CD14-positive monocyte (primary cell): ENCODE measurements around the gene IL6. TPM values are rescaled to one million over a fixed set of nuclear protein-coding genes. Genes with fewer than 3 reads are reported as not detected.

ENCODE experiments used
- DNase-seq, 3 donors: peaks; one replicate each; pipeline ENCODE4 v3.0.0-alpha.2; 2011 to 2022
- H2AFZ ChIP-seq: 2 replicates; pipeline ENCODE4 v1.6.0; 2012; ENCODE audit warnings: mild to moderate bottlenecking, low read depth, low read length, inconsistent platforms; ENCODE audit not compliant: insufficient read depth, poor library complexity, severe bottlenecking
- H3K27ac ChIP-seq, 2 donors: 1 replicate in 1 of 2; 2 replicates in 1 of 2; pipeline ENCODE4 v1.5.1; 2012 to 2013; ENCODE audit warnings: low read length in 2 of 2, control low read depth in 1 of 2, inconsistent platforms in 1 of 2, low read depth in 1 of 2, mild to moderate bottlenecking in 1 of 2
- H3K27me3 ChIP-seq, 2 donors: one replicate each; pipeline versions ENCODE4 v1.6.0 to v1.6.1; 2011 to 2013; ENCODE audit warnings: low read length in 2 of 2; ENCODE audit not compliant: control insufficient read depth in 2 of 2, insufficient read depth in 2 of 2
- H3K36me3 ChIP-seq, 2 donors: replicated peaks in 1 of 2; 1 replicate in 1 of 2; 2 replicates in 1 of 2; pipeline versions ENCODE4 v1.5.1 to v1.6.1; 2012 to 2013; ENCODE audit warnings: low read length in 2 of 2, control low read depth in 1 of 2, inconsistent platforms in 1 of 2, mild to moderate bottlenecking in 1 of 2; ENCODE audit not compliant: insufficient read depth in 2 of 2, control insufficient read depth in 1 of 2
- H3K4me1 ChIP-seq, 2 donors: 1 replicate in 1 of 2; 2 replicates in 1 of 2; pipeline versions ENCODE4 v1.5.1 to v1.6.1; 2012 to 2013; ENCODE audit warnings: low read length in 2 of 2, control low read depth in 1 of 2, inconsistent platforms in 1 of 2, mild to moderate bottlenecking in 1 of 2, moderate library complexity in 1 of 2; ENCODE audit not compliant: insufficient read depth in 2 of 2, control insufficient read depth in 1 of 2
- H3K4me2 ChIP-seq: replicated peaks from 2 replicates; pipeline ENCODE3; 2012; ENCODE audit warnings: low read length, moderate library complexity, mild to moderate bottlenecking; ENCODE audit not compliant: poor library complexity, severe bottlenecking; ENCODE audit errors: extremely low read depth
- H3K4me3 ChIP-seq, 3 experiments: fragments of 200-600 bp in 1 of 3; sonication (generic) in 1 of 3; replicated peaks in 1 of 3; 1 replicate in 2 of 3; 2 replicates in 1 of 3; pipeline ENCODE4 v1.5.1; 2011 to 2013; ENCODE audit warnings: low read length in 3 of 3, mild to moderate bottlenecking in 3 of 3, control low read depth in 2 of 3, low read depth in 2 of 3, inconsistent platforms in 1 of 3, moderate library complexity in 1 of 3
- H3K79me2 ChIP-seq: 2 replicates; pipeline ENCODE4 v1.6.0; 2012; ENCODE audit warnings: mild to moderate bottlenecking, control low read depth, inconsistent platforms, low read length, moderate library complexity; ENCODE audit not compliant: insufficient read depth
- H3K9ac ChIP-seq: 2 replicates; pipeline ENCODE4 v1.6.0; 2017; ENCODE audit warnings: low read length, mild to moderate bottlenecking; ENCODE audit not compliant: insufficient read depth, poor library complexity, severe bottlenecking
- H3K9me3 ChIP-seq, 2 donors: replicated peaks in 1 of 2; 1 replicate in 1 of 2; 2 replicates in 1 of 2; pipeline versions ENCODE4 v1.5.1 to v1.6.1; 2012 to 2013; ENCODE audit warnings: low read length in 2 of 2, control low read depth in 1 of 2; ENCODE audit not compliant: control insufficient read depth in 1 of 2, insufficient read depth in 1 of 2
- H4K20me1 ChIP-seq: 2 replicates; pipeline ENCODE4 v1.6.0; 2012; ENCODE audit warnings: mild to moderate bottlenecking, low read length, control low read depth, moderate library complexity; ENCODE audit not compliant: insufficient read depth
- H3K27ac Mint-ChIP-seq, 7 donors: one replicate each; pipeline ENCODE4 v1.8.0; 2020; ENCODE audit warnings: mild to moderate bottlenecking in 7 of 7, mixed read lengths in 7 of 7, moderate library complexity in 6 of 7, inconsistent platforms in 2 of 7
- H3K27me3 Mint-ChIP-seq, 3 donors: one replicate each; pipeline ENCODE4 v1.8.0; 2021 to 2022; ENCODE audit warnings: low read depth in 3 of 3, mild to moderate bottlenecking in 3 of 3, mixed read lengths in 3 of 3, moderate library complexity in 3 of 3, inconsistent platforms in 1 of 3
- H3K36me3 Mint-ChIP-seq, 2 donors: one replicate each; pipeline ENCODE4 v1.8.0; 2020; ENCODE audit warnings: mixed read lengths in 2 of 2, inconsistent platforms in 1 of 2, mild to moderate bottlenecking in 1 of 2
- H3K4me1 Mint-ChIP-seq: one replicate; pipeline ENCODE4 v1.8.0; 2020; ENCODE audit warnings: mild to moderate bottlenecking, mixed read lengths
- H3K4me3 Mint-ChIP-seq, 2 donors: one replicate each; pipeline ENCODE4 v1.8.0; 2020; ENCODE audit warnings: mild to moderate bottlenecking in 2 of 2, mixed read lengths in 2 of 2, moderate library complexity in 1 of 2
- H3K9me3 Mint-ChIP-seq, 7 donors: one replicate each; pipeline ENCODE4 v1.8.0; 2020 to 2022; ENCODE audit warnings: mixed read lengths in 7 of 7, mild to moderate bottlenecking in 6 of 7, moderate library complexity in 6 of 7, inconsistent platforms in 2 of 7
- CTCF ChIP-seq: fragments of 200-600 bp; IDR thresholded peaks from one replicate; pipeline ENCODE4 v1.8.0; 2022; ENCODE audit warnings: antibody characterized with exemption, mild to moderate bottlenecking
- WGBS: methylation state at CpG from one replicate; pipeline ENCODE4 v1.1.5; 2013; ENCODE audit warnings: missing lambda C conversion rate; ENCODE audit not compliant: insufficient coverage; 5-methylcytosine and 5-hydroxymethylcytosine counted together
- intact Hi-C, 2 donors: fragments of 100-400 bp; cut with micrococcal nuclease; formaldehyde crosslinking; loops; one replicate each; pipeline versions ENCODE4 v1.15.0 to v1.15.1; 2023
- polyA plus RNA-seq, 3 donors: library from polyadenylated mRNA; depleted of rRNA in 1 of 3; unstranded in 2 of 3; stranded (reverse) in 1 of 3; fragments of 300-500 nt in 2 of 3; fragments of >200 nt in 1 of 3; fragmentation: Illumina TruSeq in 2 of 3; gene quantifications; 1 replicate in 2 of 3; 2 replicates in 1 of 3; pipeline ENCODE4 v1.2.3, GENCODE V29; 2012 to 2021

The IL6 gene
- polyA plus RNA-seq, 3 donors, result 0.28 to 3.5 (median 1.6) TPM

- Mint-ChIP-seq H3K4me1 (peaks cover 45% of the 10 kb centered on the region), H3K27me3 (peaks cover 0 to 4% (median 0%) of the 10 kb centered on the region in 3 donors), H3K36me3 (peaks cover 0 to 2% of the 10 kb centered on the region in 2 donors), H3K4me3 (peak overlapping the region in 1 of 2 donors; percentile 28), H3K27ac (peak overlapping the region in 5 of 7 donors; percentile 7 to 71 (median 64)), H3K9me3 (peaks cover 0 to 2% (median 0%) of the 10 kb centered on the region in 7 donors)
- Histone ChIP-seq H3K4me3 (peak overlapping the region in 1 of 3 experiments; percentile 33), H3K4me2 (peak overlapping the region; percentile 34), H3K79me2 (no peaks in the 10 kb centered on the region), H3K27me3 (no peaks in the 10 kb centered on the region), H3K4me1 (peaks cover 45 to 52% of the 10 kb centered on the region in 2 donors), H3K9ac (no peak overlapping the region), H3K27ac (no peak overlapping the region), H2AFZ (no peak overlapping the region), H3K36me3 (no peaks in the 10 kb centered on the region), H4K20me1 (no peaks in the 10 kb centered on the region), H3K9me3 (no peaks in the 10 kb centered on the region)
- no peak for TF ChIP-seq CTCF
- peak in 2 of 3 donors; percentile 18 to 25 for DNase-seq
- 20% methylated on average over 1 of the region's 6 CpGs for WGBS
- intact Hi-C loops, result loop anchor here in 1 of 2 donors (10.0 kb wide), 1 partner anchor 113 kb away; no protein-coding TSS in a partner anchor
Measured at GRCh38 chr7:22677680-22678079, 49.3 kb upstream of the IL6 start.

GRCh38 chr7:22680482-22680911, 46.5 kb upstream of the IL6 start:
- H3K4me1 ChIP-seq, result peaks cover 37 to 46% of the 10 kb centered on the region in 2 donors
- Mint-ChIP-seq H3K9me3 (peaks cover 0 to 2% (median 0%) of the 10 kb centered on the region in 7 donors), H3K27ac (peak overlapping the region in 2 of 7 donors; percentile 19 to 28), H3K36me3 (peaks cover 0 to 2% of the 10 kb centered on the region in 2 donors), H3K27me3 (peaks cover 3 to 8% (median 4%) of the 10 kb centered on the region in 3 donors), H3K4me1 (peaks cover 43% of the 10 kb centered on the region), H3K4me3 (no peak overlapping the region)
- 97% methylated on average over 4 of the region's 5 CpGs for WGBS
- no peak overlapping the region for H2AFZ ChIP-seq
- H3K4me2 ChIP-seq, result no peak overlapping the region
- TF ChIP-seq CTCF, result no peak
- no peaks in the 10 kb centered on the region for H3K27me3 ChIP-seq
- intact Hi-C loops, result no loop called here
- H3K36me3 ChIP-seq, result no peaks in the 10 kb centered on the region
- H3K4me3 ChIP-seq, result no peak overlapping the region
- H3K27ac ChIP-seq, result no peak overlapping the region
- no peaks in the 10 kb centered on the region for H3K79me2 ChIP-seq
- no peak overlapping the region for H3K9ac ChIP-seq
- no peaks in the 10 kb centered on the region for H4K20me1 ChIP-seq
- DNase-seq, result no peak
- H3K9me3 ChIP-seq, result no peaks in the 10 kb centered on the region
